ENCODE results near the gene SOX5.

The SOX5 gene

DNA sequence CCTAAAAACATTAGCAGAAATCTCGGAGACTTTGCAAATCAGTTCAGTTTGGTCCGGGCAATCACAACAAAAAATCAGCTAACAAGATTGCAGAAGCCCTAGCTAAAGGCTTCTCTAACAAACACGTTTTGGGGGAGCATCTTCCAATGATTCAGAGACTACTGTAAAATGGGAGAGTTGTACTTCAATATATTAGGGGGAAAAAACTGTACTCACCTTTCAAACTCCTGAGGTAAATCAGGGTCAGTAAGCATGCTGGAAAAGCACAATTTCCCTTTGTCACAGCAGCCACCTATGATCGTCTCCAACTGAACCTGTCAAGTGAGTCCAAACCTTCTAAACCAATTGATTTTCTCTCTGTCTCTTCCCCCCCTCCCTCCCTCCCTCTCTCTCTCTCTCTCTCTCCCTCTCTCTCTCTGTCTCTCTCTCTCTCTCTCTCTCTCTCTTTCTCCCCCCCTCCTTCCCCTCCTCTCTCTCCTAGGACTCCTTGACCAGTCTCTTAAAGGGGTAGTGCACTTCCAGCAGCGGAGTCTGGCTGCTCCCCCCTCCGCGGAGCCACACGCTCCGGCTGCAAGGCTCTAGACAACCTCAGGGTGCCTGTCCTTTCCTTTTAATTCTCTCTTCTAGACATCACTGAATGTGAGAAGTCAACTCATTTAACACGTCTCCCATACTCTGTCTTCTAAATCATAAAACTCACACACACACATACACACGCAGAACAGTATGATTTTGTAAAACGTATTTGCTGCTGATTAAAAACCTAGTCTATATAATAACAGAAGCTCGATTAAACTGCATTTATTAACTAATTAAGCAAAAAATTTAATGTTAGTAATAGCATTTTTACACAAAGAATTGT is at the start of gene SOX5:
SOX5 (minus strand) TSS at position 323 of the 862 bp plus-strand sequence; CDS start at position 254, 69 bp downstream.
- peak; percentile 20 for DNase-seq
- no peak within 1 kb of the TSS for H3K27ac ChIP-seq (ENCODE audit: low read length)
- no peaks in the 10 kb centered on the region for H3K27me3 ChIP-seq (replicated peaks; ENCODE audit: insufficient read depth, low read length)
- no peaks in the 10 kb centered on the region for H3K9me3 ChIP-seq (replicated peaks; ENCODE audit: insufficient read depth, low read length)
- H3K4me3 ChIP-seq (ENCODE audit: low read length), result peak within 1 kb of the TSS; percentile 12; the same call in 1 of the 2 replicates
- TF ChIP-seq, protein P1, sequence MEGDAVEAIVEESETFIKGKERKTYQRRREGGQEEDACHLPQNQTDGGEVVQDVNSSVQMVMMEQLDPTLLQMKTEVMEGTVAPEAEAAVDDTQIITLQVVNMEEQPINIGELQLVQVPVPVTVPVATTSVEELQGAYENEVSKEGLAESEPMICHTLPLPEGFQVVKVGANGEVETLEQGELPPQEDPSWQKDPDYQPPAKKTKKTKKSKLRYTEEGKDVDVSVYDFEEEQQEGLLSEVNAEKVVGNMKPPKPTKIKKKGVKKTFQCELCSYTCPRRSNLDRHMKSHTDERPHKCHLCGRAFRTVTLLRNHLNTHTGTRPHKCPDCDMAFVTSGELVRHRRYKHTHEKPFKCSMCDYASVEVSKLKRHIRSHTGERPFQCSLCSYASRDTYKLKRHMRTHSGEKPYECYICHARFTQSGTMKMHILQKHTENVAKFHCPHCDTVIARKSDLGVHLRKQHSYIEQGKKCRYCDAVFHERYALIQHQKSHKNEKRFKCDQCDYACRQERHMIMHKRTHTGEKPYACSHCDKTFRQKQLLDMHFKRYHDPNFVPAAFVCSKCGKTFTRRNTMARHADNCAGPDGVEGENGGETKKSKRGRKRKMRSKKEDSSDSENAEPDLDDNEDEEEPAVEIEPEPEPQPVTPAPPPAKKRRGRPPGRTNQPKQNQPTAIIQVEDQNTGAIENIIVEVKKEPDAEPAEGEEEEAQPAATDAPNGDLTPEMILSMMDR (IDR thresholded peaks at IDR 0.05; ENCODE audit: low read length), result no peak
- TF ChIP-seq EZH2phosphoT487 (IDR thresholded peaks at IDR 0.05; ENCODE audit: low read length), result no peak
- no peak for TF ChIP-seq EZH2 (optimal IDR thresholded peaks at IDR 0.05; ENCODE audit: low read depth, low read length)
- H2AFZ ChIP-seq (ENCODE audit: low read length), result 0 out of 2 replicates have a peak within 1 kb of the TSS, but pooled peaks have one; percentile 20
- no peaks in the 10 kb centered on the region for H3F3A ChIP-seq (ENCODE audit: insufficient read depth, low read length)
- peak within 1 kb of the TSS; percentile 4; the same call in 1 of the 2 replicates for H3K4me2 ChIP-seq (ENCODE audit: low read depth, low read length)
- H3K9me2 ChIP-seq (replicated peaks; ENCODE audit: insufficient read depth, low read length), result no peaks in the 10 kb centered on the region
- no peaks in the 10 kb centered on the region for H3K36me3 ChIP-seq (replicated peaks; ENCODE audit: insufficient read depth, low read length)
- no peak within 1 kb of the TSS for H3K9ac ChIP-seq (ENCODE audit: low read length)
- no peaks in the 10 kb centered on the region for H3K4me1 ChIP-seq (ENCODE audit: low read length)
- H4K20me1 ChIP-seq (ENCODE audit: insufficient read depth, low read length), result no peaks in the 10 kb centered on the region
- H3K79me2 ChIP-seq (ENCODE audit: low read length), result no peaks in the 10 kb centered on the region

DNA sequence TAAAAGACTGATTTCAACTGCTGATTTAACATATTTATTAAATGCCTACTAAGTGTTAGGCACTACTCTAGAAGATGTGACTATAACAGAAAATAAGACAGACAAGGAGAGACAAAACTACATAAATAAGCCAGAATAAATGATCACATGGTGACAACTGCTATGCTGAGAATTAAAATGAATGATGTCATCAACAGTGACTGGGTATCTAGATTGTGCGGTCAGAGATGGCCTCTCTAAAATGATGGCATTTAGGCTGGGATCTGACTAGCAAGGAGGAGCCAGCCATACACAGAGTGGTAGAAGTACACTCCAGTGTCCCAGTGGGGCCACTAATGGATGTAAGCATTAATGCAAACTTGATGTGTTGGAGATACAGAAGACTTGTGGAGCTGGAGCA is 37.6 kb upstream of the SOX5 start:
- no peak overlapping the region for H3K4me2 ChIP-seq (ENCODE audit: low read depth, low read length)
- no peak overlapping the region for H2AFZ ChIP-seq (ENCODE audit: low read length)
- H3K4me3 ChIP-seq (ENCODE audit: low read length), result no peak overlapping the region
- H3K27me3 ChIP-seq (replicated peaks; ENCODE audit: insufficient read depth, low read length), result no peaks in the 10 kb centered on the region
- no peaks in the 10 kb centered on the region; the same call in 1 of the 2 replicates for H3K4me1 ChIP-seq (ENCODE audit: low read length)
- H3K79me2 ChIP-seq (ENCODE audit: low read length), result no peaks in the 10 kb centered on the region
- H3K9me3 ChIP-seq (replicated peaks; ENCODE audit: insufficient read depth, low read length), result no peaks in the 10 kb centered on the region
- no peak for DNase-seq
- no peak overlapping the region for H3K27ac ChIP-seq (ENCODE audit: low read length)
- H3K9me2 ChIP-seq (replicated peaks; ENCODE audit: insufficient read depth, low read length), result no peaks in the 10 kb centered on the region
- no peaks in the 10 kb centered on the region for H4K20me1 ChIP-seq (ENCODE audit: insufficient read depth, low read length)
- H3F3A ChIP-seq (ENCODE audit: insufficient read depth, low read length), result no peaks in the 10 kb centered on the region
- TF ChIP-seq EZH2 (optimal IDR thresholded peaks at IDR 0.05; ENCODE audit: low read depth, low read length) (no peak), EZH2phosphoT487 (IDR thresholded peaks at IDR 0.05; ENCODE audit: low read length) (no peak)
- TF ChIP-seq, protein P1 (IDR thresholded peaks at IDR 0.05; ENCODE audit: low read length), result no peak
- H3K36me3 ChIP-seq (replicated peaks; ENCODE audit: insufficient read depth, low read length), result no peaks in the 10 kb centered on the region
- H3K9ac ChIP-seq (ENCODE audit: low read length), result no peak overlapping the region

- TF ChIP-seq EZH2phosphoT487 (IDR thresholded peaks at IDR 0.05; ENCODE audit: low read length) (no peak), EZH2 (optimal IDR thresholded peaks at IDR 0.05; ENCODE audit: low read depth, low read length) (no peak)
- TF ChIP-seq, protein P1 (IDR thresholded peaks at IDR 0.05; ENCODE audit: low read length), result no peak
- Histone ChIP-seq H3K79me2 (ENCODE audit: low read length) (no peaks in the 10 kb centered on the region), H3F3A (ENCODE audit: insufficient read depth, low read length) (no peaks in the 10 kb centered on the region), H3K4me2 (ENCODE audit: low read depth, low read length) (no peak overlapping the region), H3K4me1 (ENCODE audit: low read length) (no peaks in the 10 kb centered on the region), H3K27ac (ENCODE audit: low read length) (no peak overlapping the region), H4K20me1 (ENCODE audit: insufficient read depth, low read length) (no peaks in the 10 kb centered on the region), H3K4me3 (ENCODE audit: low read length) (no peak overlapping the region), H3K9me3 (replicated peaks; ENCODE audit: insufficient read depth, low read length) (no peaks in the 10 kb centered on the region), H3K27me3 (replicated peaks; ENCODE audit: insufficient read depth, low read length) (no peaks in the 10 kb centered on the region), H2AFZ (ENCODE audit: low read length) (no peak overlapping the region), H3K9me2 (replicated peaks; ENCODE audit: insufficient read depth, low read length) (no peaks in the 10 kb centered on the region), H3K9ac (ENCODE audit: low read length) (no peak overlapping the region), H3K36me3 (replicated peaks; ENCODE audit: insufficient read depth, low read length) (no peaks in the 10 kb centered on the region)
- no peak for DNase-seq
These were observed 31.4 kb upstream of the SOX5 start for GRCh38 chr12:23980826-23981225.

Measured in MM.1S (cell line).